Suppressor macrophage treated with lipopolysaccharide for 1 hour (primary cell): ENCODE results near the gene ZNF764.

Experiments
- DNase-seq, 3 donors: peaks; one replicate each; pipeline ENCODE4 v3.0.0-alpha.2; 2020 to 2022

ZNF764 gene

DNA sequence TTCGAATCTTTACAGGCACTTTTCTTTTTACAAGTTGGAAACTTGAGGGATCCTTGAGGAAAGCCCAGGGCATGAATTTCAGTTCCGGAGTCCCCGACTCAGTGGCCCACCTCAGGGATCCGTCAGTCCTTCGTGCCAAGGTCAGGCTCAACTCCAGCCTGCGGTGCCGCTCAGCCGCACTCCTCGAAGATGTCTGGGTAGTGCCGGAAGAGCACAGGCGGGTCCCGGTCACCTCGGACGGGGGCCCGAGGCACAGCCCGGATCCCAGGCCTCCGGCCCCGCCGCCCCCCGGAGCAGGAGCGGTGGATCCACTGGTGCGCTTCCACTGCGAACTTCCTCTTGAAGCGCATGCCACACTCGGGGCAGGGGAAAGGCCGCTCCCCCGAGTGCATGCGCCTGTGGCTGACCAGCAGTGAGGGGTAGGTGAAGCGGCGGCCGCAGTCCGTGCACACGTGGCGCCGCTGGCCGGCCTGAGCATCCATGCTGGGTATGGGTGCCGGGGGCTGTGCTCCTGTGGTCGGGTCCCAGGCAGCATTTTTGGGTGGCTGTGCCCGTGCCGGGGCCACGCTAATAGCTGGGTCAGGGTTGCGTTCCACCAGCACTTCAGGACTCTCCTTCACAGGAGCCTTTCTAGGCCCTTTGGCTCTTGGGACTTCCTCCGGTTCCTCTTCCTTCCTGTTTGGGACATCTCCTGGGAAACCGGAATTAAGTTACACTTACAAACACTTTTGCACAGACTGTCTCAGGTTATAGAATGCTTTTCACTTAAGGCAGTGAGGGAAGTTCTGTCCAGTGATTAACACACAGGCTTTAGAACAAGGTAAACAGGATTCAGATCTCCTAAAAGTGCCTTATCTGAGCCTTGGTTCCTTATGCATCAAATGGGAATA is 11.8 kb upstream of the ZNF764 start:
- no peak for DNase-seq

DNA sequence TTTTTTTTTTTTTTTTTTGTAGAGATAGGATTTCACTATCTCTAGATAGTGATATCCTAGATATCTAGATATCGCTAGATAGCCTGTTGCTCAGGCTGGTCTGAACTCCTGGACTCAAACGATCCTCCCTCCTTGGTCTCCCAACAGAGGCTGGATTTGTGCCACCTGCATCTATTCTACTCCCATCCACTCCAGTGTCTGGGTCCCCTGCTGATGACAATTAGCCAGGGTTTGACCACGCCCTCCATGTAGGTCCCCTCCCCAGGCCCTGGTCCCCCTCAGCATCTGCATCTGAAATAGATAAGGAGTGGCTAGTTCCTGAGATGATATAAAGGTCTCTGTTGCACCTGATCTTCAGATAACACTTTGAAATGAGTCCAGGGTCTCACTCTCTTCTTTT is 11.1 kb upstream of the ZNF764 start:
- DNase-seq, result no peak

DNA sequence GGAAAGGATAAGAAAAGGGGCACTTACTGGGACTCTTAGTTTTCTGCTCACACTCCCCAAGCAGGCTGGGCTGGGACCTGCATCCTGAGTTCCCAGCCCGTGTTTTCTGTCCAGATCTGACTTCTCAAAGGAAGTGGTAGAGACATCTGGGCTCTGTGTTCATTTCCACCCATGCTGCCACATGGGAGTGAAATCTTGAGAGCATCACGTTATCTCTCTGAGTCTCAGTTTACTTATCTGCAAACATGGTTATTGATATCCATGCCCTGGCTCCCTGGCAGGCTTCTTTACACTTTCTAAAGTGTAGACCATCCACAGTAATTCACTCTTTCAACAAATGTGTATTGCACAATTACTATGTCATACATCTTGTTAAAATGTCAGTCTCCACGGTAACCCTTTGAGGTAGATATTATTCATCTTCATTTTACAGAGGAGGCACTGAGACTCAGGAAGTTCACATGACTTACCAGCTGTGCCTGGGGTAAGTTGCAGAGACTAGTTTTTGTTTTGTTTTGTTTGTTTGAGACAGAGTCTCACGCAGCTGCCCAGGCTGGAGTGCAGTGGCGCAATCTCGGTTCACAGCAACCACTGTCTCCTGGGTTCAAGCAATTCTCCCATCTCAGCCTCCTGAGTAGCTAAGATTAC is 9.9 kb upstream of the ZNF764 start:
- DNase-seq, result peak; percentile 80 to 96 (median 86)

DNA sequence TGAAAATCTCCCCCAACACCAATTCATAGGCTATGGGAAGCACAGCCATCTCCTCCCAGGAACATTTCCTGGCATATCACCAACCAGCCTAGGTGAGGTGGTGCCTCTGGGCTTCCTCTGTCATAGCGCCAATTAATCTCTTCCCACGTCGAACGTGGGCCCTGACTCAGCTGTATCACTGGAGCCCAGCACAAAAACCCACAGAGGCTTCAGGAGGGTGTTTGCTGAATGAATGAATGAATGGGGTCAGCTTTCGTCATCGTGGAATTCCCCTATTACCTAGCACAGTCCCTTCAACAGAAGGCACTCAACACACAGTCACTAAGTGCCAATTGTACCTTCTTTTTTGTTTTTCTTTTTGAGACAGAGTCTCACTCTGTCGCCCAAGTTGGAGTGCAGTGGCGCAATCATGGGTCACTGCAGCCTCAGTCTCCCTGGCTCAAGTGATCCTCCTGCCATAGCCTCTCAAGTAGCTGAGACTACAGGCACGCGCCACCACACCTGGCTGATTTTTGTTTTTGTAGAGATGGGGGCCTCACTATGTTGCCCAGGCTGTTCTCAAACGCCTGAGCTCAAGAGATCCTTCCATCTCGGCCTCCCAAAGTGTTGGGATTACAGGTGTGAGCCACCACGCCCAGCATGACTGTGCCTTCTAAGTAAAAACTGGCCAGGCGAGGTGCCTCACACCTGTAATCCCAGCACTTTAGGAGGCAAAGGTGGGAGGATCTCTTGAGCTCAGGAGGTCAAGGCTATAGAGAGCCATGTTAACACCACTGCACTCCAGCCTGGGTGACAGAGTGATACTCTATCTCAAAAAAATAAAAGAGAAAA is 9.2 kb upstream of the ZNF764 start:
- peak; percentile 50 to 64 (median 53) for DNase-seq

DNA sequence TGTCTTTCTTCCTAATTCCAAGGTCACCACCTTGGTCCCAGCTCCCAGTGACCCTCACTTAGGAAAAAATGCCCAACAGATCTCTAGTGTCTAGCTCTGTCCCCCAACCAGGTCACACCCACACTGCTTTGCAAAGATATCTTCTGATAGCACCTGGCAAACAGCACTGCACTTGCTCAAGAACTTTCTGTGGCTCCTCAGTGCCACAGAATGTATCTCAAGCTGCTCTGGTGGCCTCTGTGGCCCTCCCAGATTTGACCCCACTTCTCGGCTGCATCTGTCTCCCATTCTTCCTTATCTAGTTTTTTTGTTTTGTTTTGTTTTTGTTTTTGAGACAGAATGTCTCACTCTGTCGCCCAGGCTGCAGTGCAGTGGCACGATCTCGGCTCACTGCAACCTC is 8.4 kb upstream of the ZNF764 start:
- DNase-seq, result no peak

DNA sequence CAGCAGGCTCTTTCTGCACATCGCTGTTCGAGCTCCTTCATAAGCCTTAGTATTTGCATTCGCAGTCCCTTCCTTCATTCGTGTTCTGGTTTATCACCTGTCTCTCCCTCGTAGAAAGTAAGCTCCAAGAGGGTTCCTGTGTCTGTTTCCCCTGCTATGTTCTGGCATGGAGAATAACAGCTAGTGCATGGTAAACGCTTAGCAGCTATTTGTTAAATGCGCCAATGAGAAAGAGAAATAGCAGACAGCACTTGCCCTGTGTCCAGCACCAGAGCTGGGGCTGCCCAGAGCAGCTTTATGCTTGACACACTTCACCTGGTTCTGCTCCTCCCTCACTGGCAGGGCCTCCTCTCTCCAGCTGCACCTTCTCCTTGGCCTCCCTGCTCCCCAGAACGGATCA is 7.8 kb upstream of the ZNF764 start:
- DNase-seq, result no peak

DNA sequence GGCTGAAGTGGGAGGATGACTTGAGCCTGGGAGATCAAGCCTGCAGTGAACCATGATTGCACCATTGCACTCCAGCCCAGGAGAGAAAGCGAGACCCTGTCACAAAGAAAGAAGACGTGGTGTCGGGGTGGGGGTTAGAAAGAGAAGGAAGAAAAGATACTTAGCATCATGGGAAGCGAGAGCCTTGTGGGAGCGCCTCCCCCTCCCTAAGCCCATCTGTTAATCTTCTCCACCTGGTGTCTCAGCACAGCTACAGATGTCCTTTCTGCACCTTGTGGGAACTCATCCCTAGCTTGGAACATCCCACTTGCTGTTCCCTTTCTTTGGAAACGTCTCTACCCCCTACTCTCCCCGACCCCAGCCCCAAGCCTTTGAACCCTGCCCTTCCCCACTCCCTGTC is 7.4 kb upstream of the ZNF764 start:
- DNase-seq, result no peak

DNA sequence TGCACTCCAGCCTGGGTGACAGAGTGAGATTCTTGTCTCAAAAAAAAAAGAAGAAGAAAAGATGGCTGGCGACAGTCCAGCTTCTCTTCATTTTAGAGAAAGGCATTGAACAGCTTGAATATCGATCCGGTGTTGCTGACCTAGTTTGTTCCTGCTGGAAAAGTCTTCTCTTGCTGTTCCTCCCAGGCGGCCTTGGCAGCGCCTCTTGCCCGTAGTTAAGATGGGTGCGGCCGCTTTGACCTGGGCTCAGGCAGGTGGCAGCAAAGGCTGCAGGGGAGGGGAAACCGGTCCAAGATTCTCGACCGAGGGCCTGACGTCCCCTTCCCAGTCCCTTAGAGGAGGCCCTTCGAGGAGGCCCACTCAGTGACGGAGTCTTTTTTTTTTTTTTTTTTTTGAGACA is 3.8 kb upstream of the ZNF764 start:
- DNase-seq, result no peak

DNA sequence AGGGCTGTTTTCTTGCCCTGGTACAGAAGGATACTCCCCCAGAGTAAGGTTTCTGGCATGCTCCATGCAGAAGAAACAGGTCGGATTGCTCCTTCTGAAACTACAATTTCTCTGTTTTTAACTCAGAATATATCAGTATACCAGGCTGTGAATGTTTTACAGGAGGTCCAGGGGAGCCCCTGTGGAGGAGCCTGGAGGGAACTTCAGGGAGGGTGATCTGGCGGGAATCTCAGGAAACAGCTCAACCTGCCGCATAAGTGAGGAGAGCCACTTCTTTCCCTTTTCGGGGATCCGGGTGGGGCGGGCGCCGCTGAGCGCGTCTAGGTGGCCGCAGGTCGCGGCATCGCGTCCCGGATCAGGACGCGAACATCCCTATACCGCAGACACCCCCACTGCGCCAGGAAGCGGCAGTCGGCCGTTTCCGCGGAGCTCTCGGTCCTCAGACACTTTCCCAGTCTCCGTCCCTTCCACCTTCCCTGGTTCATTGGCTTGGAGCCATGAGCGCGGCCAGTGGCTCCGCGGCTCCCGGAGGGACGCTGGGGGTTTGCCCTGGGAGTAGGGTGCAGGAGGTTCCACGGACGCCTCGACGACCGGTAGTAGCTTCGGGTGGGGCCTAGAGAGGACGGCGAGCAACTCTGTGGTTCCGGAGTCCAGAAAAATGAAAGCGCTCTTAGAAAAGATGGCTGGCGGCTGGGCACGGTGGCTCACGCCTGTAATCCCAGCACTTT is 3.1 kb upstream of the ZNF764 start:
- DNase-seq, result peak in 2 of 3 donors; percentile 33 to 49

DNA sequence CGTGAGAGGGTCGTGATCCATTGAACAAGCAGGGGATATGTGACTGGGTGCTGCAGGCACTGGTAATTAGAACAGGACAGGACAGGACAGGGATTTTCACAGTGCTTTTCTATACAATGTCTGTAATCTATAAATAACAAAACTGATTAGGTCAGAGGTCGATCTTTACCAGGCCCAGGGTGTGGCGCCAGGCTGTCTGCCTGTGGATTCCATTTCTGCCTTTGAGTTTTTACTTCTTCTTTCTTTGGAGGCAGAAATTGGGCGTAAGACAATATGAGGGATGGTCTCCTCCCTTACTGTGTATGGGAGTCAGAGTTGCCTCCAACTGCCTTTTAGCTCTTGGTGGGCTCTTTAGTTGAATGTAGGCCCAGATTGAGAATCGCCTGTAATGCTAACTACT is 1.5 kb upstream of the ZNF764 start:
- peak; percentile 32 to 34 (median 33) for DNase-seq

DNA sequence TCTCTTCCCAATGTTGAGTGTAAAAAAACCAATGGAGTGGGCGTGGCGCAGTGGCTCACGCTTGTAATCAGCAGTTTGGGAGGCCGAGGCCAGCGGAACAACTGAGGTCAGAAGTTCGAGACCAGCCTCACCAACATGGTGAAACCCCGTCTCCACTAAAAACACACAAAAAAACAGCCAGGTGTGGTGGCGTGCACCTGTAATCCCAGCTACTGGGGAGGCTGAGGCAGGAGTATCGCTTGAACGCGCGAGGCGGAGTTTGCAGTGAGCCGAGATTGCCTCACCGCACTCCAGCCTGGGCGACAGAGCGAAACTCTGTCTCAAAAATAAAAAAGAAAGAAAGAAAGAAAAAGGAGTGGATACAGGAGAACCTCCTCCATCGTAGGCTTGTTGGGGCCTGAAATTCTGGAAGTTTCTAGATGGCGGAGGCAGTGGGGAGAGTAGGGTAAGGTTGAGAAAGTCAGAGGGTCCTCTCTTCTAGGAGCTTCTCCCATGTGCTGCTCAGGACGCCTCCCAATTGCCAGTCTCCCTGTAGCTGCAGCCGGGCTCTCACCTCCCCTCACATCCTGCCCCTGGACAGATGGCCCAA is 709 bp upstream of the ZNF764 start:
- DNase-seq, result no peak

DNA sequence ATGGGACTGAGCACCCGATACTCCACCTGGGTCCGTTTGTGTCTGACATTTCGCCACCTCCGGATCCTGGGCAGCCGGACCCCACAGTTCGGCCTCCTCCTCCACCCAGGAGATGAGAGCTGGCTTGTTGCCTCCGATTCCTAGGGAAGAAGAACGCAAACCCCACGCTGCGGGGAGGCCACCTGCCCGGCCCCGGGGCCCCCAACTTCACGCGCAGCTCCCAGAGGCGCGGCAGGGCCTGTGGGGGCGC is 542 bp downstream of the ZNF764 start:
- no peak for DNase-seq

DNA sequence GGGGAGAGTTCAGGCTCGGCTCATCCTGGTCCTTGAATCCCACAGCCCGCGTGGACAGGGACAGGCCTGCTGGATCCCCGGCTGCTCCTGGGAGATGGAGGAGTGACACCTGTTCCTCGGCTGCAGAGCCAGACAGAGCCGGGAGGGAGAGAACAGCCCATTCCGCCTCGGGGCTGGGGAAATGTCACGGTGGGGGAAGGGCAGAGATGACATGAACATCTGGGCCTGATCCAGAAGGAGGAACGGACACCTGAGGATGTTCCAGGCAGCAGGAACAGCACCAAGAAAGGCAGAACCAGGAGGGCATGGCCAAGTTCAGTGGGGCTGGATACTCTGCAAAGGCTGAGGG is 2.1 kb downstream of the ZNF764 start:
- no peak for DNase-seq

DNA sequence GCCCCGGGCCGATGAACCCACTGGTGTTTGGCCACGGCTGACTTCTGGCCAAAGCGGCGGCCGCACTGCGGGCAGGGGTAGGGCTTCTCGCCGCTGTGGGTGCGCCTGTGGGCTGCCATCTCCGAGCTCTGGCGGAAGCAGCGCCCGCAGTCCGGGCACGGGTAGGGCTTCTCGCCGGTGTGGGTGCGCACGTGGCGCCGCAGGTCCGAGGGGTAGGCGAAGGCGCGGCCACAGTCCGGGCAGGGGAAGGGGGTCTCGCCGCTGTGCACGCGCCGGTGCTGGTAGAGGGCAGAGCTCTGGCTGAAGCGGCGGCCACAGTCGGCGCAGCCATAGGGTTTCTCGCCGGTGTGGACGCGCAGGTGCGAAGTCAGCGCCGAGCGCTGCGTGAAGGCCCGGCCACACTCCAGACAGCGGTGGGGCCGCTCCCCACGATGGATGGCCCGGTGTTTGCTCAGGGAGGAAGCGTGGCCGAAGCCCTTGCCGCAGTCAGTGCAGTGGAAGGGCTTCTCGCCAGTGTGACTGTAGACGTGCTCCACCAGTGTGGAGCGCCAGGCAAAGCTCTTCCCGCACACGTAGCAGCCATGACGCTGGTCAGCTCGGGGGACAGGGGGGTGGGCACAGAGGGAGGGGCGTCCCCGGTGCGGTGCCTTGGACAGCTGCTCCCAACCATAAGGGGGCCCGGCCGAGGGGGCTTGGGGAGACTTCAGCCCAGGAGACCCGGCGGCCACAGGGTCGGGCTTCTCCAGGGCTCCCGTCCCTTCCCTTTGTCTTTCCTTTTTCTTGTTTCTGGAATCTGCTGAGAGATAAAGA is 2.7 kb downstream of the ZNF764 start:
- no peak for DNase-seq

DNA sequence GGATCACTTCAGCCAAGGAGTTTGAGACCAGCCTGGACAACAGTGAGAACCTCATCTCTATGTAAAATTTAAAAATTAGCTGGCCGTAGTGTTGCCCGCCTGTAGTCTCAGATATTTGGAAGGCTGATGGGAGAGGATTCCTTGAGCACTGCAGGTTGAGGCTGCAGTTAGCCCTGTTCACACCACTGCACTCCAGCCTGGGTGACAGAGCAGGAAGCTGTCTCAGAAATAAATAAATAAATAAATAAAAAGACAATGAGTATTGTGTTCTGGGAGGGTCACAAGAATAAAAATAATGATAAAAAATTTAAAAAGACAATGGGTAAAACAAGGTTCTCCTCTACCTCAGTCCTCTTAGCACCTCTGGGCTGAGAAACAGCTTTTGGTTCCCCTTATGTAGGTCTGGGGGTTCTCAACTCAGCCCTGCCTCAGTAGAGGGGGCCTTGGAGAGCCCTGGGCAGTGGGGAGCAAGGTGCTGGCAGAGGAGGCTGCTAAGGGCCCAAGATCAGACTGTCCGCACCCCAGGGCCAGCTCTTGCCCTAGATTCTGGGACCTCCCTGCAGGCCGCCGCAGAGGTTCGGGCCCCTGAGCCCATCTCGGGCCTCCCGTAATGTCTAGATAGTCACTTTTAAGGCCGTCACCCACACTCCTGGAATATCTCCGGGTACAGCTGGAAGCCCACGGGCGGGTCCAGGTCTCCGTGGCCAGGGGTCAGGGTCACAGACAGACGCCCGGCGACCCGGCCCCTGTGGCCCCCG is 3.4 kb downstream of the ZNF764 start:
- DNase-seq, result no peak

DNA sequence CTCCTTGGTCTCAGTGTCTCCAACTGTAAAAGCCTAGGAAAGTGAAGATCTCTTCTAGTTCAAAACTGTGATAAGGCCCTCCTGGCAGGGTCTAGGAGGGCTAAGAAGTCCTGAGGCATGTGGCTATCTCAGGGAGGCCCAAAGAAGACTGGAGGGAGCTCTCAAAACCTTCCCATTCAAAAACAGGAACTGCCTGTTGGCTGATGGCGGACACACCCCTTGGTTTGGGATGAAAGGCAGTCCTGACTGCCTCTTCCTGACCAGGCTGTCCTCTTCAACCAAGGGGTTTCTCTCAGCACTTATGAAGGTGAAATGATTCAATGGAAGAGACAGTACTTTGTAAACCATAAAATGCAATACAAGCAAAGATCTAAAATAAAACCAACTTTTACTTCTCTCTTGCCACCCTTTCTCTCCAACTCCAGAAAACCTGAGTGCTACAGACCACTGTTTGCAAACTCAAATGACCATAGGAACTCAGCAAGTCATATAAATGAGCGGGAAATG is 4.7 kb downstream of the ZNF764 start:
- DNase-seq, result peak; percentile 38 to 39 (median 38)

DNA sequence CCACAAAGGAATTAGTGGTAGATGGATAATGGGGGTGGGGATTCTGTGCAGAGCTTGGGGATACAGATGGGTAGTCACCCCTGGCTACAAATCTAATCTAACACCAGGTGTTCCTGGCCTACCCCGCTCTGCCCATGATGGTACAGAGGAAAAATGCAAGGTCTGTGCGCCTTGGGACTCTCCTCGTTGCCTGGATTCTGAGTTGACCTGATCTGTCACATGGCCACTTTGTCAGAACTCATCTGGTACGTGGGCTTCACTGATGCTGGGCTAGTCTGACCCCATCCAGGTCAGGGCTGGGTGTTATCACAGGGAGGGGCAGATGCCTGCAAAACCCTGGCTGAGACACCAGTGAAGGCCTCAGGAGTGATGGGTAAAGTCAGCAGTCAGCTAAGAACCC is 5.2 kb downstream of the ZNF764 start:
- no peak for DNase-seq

DNA sequence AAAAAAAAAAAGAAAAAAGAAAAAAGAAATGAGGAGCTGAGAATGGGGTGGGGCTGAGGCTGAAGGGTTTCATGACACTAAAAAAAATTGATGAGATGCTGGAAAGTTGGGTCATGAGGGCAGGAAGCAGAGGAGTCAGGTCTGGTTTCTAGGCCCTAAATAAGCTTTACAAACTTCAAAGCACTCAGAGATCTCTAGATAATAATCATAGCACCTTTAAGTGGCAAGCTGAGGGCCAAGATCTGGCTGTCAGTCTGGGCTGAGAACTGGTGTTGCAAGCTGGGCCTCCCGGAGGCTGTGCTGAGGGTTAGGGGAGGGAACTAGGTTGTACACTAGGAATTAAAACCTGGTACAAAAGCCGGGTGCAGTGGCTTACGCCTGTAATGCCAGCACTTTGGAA is 6.4 kb downstream of the ZNF764 start:
- DNase-seq, result no peak

DNA sequence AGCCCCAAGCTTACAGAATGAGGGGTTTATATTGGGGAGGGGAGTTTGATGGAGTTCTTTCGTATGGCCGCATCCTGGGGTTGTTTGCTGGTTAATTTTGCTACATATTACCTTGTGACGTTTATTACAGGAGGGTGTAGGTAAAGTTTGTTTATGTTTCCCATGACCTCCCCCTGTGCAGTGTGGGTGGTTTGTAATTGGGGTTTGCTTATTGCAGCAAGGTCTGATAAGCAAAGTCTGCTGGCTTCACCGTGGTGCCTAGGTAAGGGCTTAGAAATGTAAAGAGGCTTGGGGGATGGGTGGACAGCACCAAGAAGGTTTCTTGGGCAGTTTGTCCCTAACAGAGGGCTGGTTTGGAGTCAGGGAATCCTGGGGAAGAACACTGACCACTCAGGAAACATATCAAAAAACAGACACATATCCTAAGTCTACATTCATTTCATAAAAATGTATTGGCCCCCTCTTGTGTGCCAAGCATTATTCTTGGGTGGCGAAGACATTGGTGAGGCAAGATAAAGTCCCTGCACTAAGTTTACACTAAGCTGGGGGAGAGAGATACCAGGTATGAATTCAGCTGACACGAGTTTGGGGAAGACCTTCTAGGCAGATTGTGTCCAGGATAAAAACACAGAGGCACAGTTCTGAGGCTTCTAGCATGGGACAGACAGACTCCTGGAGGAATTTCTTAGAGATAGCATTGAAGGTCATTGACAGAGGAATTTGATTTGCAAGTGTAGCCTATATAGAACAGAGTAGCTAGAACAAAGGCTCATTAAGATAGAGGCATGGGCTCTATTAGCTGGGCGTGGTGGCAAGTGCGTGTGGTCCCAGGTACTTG is 9.5 kb downstream of the ZNF764 start:
- DNase-seq, result no peak

DNA sequence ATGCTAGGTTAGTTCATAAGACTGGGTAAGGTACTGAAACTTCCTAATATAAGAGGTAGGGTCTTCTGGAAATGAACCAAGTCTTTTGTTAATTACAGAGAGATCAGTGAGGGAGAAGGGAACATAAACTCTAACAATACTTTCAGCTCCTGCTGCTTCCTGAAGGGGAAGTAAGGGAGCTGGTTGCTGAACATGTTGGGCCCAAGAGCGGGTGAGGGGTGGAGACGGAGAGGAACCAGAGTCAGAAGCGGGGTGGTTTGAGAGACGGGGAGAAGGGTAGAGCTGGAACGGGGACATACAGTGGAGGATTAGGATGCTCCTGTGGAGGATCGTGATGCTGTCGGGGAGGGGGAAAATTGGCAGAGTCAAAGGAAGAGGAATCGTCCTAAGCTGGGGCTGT is 12.1 kb downstream of the ZNF764 start:
- DNase-seq, result peak; percentile 55 to 66 (median 55)
